ENCODE data around the gene TNFSF13.

Gene TNFSF13

GRCh38 chr17:7579834-7580603 lies 21.5 kb downstream of the TNFSF13 start:
- H3K4me3 ChIP-seq (ENCODE audit: low read depth, low read length) = peak overlapping the region; percentile 4
- DNase-seq (ENCODE audit: low read depth) = no peak
- no peak for TF ChIP-seq CTCF (conservative IDR thresholded peaks at IDR 0.05; ENCODE audit: low read depth, low read length)

- H3K4me3 ChIP-seq (ENCODE audit: low read depth, low read length) = no peak overlapping the region
- no peak for TF ChIP-seq CTCF (conservative IDR thresholded peaks at IDR 0.05; ENCODE audit: low read depth, low read length)
- no peak for DNase-seq (ENCODE audit: low read depth)
Observed at GRCh38 chr17:7580604-7581575, 22.3 kb downstream of the TNFSF13 start.

- H3K4me3 ChIP-seq (ENCODE audit: low read depth, low read length) = peak overlapping the region; percentile 96
- TF ChIP-seq CTCF (conservative IDR thresholded peaks at IDR 0.05; ENCODE audit: low read depth, low read length) = no peak
- no peak for DNase-seq (ENCODE audit: low read depth)
Observed at GRCh38 chr17:7582396-7583252, 24.1 kb downstream of the TNFSF13 start.

GRCh38 chr17:7583253-7584109 lies 24.9 kb downstream of the TNFSF13 start, which contains the start of gene MPDU1:
Gene MPDU1, plus strand, starts transcription at chr17:7583852. Its CDS starts 11 bp downstream, at chr17:7583863.
- H3K4me3 ChIP-seq (ENCODE audit: low read depth, low read length) = peak within 1 kb of the TSS; percentile 96
- peak; percentile 98 for DNase-seq (ENCODE audit: low read depth)
- TF ChIP-seq CTCF (conservative IDR thresholded peaks at IDR 0.05; ENCODE audit: low read depth, low read length) = no peak

GRCh38 chr17:7586673-7587419 lies 28.3 kb downstream of the TNFSF13 start:
- DNase-seq (ENCODE audit: low read depth) = no peak
- no peak overlapping the region for H3K4me3 ChIP-seq (ENCODE audit: low read depth, low read length)
- peak; percentile 33 for TF ChIP-seq CTCF (conservative IDR thresholded peaks at IDR 0.05; ENCODE audit: low read depth, low read length)
